ENCODE results near the gene FKBP9. TPM values are rescaled to one million over a fixed set of nuclear protein-coding genes. Genes with fewer than 3 reads are reported as not detected.

Gene FKBP9
- total RNA-seq, 1 experiment from 2014 or later = 11.0 TPM

DNA sequence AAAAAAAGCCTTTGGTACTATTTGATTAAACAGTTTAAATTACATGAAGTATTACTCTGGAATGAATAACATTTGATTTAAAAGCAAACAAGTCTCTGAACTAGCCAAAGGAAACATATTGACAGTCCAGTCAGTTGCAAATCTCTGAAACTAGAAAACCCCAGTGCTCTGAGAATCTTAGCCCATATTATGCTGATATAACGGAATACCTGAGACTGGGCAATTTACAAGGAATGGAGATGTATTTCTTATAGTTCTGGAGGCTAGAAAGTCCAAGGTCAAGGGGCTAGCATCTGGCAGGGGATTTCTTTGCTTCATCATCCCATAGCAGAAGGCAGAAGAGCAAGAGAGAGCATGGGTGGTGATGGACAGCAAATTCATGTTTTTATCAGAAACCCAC lies 21.7 kb upstream of the FKBP9 start (continued):
- TF ChIP-seq, protein P1, sequence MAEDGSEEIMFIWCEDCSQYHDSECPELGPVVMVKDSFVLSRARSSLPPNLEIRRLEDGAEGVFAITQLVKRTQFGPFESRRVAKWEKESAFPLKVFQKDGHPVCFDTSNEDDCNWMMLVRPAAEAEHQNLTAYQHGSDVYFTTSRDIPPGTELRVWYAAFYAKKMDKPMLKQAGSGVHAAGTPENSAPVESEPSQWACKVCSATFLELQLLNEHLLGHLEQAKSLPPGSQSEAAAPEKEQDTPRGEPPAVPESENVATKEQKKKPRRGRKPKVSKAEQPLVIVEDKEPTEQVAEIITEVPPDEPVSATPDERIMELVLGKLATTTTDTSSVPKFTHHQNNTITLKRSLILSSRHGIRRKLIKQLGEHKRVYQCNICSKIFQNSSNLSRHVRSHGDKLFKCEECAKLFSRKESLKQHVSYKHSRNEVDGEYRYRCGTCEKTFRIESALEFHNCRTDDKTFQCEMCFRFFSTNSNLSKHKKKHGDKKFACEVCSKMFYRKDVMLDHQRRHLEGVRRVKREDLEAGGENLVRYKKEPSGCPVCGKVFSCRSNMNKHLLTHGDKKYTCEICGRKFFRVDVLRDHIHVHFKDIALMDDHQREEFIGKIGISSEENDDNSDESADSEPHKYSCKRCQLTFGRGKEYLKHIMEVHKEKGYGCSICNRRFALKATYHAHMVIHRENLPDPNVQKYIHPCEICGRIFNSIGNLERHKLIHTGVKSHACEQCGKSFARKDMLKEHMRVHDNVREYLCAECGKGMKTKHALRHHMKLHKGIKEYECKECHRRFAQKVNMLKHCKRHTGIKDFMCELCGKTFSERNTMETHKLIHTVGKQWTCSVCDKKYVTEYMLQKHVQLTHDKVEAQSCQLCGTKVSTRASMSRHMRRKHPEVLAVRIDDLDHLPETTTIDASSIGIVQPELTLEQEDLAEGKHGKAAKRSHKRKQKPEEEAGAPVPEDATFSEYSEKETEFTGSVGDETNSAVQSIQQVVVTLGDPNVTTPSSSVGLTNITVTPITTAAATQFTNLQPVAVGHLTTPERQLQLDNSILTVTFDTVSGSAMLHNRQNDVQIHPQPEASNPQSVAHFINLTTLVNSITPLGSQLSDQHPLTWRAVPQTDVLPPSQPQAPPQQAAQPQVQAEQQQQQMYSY (CRISPR knock-in tag; IDR thresholded peaks at IDR 0.05) = no peak
- TF ChIP-seq, protein P2, sequence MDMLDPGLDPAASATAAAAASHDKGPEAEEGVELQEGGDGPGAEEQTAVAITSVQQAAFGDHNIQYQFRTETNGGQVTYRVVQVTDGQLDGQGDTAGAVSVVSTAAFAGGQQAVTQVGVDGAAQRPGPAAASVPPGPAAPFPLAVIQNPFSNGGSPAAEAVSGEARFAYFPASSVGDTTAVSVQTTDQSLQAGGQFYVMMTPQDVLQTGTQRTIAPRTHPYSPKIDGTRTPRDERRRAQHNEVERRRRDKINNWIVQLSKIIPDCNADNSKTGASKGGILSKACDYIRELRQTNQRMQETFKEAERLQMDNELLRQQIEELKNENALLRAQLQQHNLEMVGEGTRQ (CRISPR knock-in tag; IDR thresholded peaks at IDR 0.05) = no peak
- TF ChIP-seq, protein P3, sequence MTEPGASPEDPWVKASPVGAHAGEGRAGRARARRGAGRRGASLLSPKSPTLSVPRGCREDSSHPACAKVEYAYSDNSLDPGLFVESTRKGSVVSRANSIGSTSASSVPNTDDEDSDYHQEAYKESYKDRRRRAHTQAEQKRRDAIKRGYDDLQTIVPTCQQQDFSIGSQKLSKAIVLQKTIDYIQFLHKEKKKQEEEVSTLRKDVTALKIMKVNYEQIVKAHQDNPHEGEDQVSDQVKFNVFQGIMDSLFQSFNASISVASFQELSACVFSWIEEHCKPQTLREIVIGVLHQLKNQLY (CRISPR knock-in tag; IDR thresholded peaks at IDR 0.05) = no peak
- TF ChIP-seq, protein P4, sequence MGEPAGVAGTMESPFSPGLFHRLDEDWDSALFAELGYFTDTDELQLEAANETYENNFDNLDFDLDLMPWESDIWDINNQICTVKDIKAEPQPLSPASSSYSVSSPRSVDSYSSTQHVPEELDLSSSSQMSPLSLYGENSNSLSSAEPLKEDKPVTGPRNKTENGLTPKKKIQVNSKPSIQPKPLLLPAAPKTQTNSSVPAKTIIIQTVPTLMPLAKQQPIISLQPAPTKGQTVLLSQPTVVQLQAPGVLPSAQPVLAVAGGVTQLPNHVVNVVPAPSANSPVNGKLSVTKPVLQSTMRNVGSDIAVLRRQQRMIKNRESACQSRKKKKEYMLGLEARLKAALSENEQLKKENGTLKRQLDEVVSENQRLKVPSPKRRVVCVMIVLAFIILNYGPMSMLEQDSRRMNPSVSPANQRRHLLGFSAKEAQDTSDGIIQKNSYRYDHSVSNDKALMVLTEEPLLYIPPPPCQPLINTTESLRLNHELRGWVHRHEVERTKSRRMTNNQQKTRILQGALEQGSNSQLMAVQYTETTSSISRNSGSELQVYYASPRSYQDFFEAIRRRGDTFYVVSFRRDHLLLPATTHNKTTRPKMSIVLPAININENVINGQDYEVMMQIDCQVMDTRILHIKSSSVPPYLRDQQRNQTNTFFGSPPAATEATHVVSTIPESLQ (CRISPR knock-in tag; IDR thresholded peaks at IDR 0.05) = no peak
- no peak for TF ChIP-seq ZNF317 (CRISPR knock-in tag; IDR thresholded peaks at IDR 0.05; ENCODE audit: borderline replicate concordance, low read depth)

DNA sequence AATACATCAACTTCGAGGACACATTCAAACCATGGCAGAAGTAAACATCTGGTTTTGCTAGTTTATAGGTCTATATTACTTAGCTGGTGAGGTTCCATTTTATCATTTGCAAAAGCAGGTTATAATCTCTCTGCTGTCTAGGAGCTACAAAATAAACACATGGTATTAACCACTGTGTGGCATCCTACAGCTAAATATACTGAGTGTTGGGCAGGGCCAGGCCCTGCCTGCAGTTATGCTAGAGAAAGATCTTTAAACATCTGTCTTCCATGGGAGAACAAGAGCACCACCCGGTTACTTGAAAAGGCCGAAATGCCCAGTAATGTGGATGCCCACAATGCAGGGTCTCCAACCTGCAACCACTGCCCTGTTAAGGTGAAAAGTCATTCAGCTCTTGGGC lies 20.6 kb upstream of the FKBP9 start:
- Mint-ChIP-seq H3K36me3 (no peaks in the 10 kb centered on the region), H3K27me3 (ENCODE audit: low read depth) (peaks cover 99% of the 10 kb centered on the region), H3K9me3 (no peaks in the 10 kb centered on the region), H3K27ac (no peak overlapping the region), H3K4me1 (peaks cover 8% of the 10 kb centered on the region), H3K4me3 (no peak overlapping the region)
- CTCF ChIA-PET = no interaction called here
- ATAC-seq (no peak), DNase-seq (ENCODE audit: low spot score) (no peak)
- POLR2A ChIA-PET = no interaction called here
- TF ChIP-seq, protein P5, sequence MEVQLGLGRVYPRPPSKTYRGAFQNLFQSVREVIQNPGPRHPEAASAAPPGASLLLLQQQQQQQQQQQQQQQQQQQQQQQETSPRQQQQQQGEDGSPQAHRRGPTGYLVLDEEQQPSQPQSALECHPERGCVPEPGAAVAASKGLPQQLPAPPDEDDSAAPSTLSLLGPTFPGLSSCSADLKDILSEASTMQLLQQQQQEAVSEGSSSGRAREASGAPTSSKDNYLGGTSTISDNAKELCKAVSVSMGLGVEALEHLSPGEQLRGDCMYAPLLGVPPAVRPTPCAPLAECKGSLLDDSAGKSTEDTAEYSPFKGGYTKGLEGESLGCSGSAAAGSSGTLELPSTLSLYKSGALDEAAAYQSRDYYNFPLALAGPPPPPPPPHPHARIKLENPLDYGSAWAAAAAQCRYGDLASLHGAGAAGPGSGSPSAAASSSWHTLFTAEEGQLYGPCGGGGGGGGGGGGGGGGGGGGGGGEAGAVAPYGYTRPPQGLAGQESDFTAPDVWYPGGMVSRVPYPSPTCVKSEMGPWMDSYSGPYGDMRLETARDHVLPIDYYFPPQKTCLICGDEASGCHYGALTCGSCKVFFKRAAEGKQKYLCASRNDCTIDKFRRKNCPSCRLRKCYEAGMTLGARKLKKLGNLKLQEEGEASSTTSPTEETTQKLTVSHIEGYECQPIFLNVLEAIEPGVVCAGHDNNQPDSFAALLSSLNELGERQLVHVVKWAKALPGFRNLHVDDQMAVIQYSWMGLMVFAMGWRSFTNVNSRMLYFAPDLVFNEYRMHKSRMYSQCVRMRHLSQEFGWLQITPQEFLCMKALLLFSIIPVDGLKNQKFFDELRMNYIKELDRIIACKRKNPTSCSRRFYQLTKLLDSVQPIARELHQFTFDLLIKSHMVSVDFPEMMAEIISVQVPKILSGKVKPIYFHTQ (CRISPR knock-in tag; IDR thresholded peaks at IDR 0.05) = no peak
- TF ChIP-seq, protein P3 (CRISPR knock-in tag; IDR thresholded peaks at IDR 0.05) = no peak
- TF ChIP-seq, protein P6, sequence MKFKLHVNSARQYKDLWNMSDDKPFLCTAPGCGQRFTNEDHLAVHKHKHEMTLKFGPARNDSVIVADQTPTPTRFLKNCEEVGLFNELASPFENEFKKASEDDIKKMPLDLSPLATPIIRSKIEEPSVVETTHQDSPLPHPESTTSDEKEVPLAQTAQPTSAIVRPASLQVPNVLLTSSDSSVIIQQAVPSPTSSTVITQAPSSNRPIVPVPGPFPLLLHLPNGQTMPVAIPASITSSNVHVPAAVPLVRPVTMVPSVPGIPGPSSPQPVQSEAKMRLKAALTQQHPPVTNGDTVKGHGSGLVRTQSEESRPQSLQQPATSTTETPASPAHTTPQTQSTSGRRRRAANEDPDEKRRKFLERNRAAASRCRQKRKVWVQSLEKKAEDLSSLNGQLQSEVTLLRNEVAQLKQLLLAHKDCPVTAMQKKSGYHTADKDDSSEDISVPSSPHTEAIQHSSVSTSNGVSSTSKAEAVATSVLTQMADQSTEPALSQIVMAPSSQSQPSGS (CRISPR knock-in tag; IDR thresholded peaks at IDR 0.05; ENCODE audit: borderline replicate concordance, low read depth) = no peak
- no peak for TF ChIP-seq OVOL2 (CRISPR knock-in tag; IDR thresholded peaks at IDR 0.05; ENCODE audit: borderline replicate concordance)
- no peak for TF ChIP-seq ZNF671 (CRISPR knock-in tag; IDR thresholded peaks at IDR 0.05)
- TF ChIP-seq, protein P7, sequence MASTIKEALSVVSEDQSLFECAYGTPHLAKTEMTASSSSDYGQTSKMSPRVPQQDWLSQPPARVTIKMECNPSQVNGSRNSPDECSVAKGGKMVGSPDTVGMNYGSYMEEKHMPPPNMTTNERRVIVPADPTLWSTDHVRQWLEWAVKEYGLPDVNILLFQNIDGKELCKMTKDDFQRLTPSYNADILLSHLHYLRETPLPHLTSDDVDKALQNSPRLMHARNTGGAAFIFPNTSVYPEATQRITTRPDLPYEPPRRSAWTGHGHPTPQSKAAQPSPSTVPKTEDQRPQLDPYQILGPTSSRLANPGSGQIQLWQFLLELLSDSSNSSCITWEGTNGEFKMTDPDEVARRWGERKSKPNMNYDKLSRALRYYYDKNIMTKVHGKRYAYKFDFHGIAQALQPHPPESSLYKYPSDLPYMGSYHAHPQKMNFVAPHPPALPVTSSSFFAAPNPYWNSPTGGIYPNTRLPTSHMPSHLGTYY (CRISPR knock-in tag; IDR thresholded peaks at IDR 0.05) = no peak
- no peak for TF ChIP-seq ATF1 (CRISPR knock-in tag; IDR thresholded peaks at IDR 0.05)
- TF ChIP-seq TCF7 (CRISPR knock-in tag; IDR thresholded peaks at IDR 0.05; ENCODE audit: low read depth) = no peak
- no peak for TF ChIP-seq JAZF1 (CRISPR knock-in tag; IDR thresholded peaks at IDR 0.05)
- TF ChIP-seq, protein P8, sequence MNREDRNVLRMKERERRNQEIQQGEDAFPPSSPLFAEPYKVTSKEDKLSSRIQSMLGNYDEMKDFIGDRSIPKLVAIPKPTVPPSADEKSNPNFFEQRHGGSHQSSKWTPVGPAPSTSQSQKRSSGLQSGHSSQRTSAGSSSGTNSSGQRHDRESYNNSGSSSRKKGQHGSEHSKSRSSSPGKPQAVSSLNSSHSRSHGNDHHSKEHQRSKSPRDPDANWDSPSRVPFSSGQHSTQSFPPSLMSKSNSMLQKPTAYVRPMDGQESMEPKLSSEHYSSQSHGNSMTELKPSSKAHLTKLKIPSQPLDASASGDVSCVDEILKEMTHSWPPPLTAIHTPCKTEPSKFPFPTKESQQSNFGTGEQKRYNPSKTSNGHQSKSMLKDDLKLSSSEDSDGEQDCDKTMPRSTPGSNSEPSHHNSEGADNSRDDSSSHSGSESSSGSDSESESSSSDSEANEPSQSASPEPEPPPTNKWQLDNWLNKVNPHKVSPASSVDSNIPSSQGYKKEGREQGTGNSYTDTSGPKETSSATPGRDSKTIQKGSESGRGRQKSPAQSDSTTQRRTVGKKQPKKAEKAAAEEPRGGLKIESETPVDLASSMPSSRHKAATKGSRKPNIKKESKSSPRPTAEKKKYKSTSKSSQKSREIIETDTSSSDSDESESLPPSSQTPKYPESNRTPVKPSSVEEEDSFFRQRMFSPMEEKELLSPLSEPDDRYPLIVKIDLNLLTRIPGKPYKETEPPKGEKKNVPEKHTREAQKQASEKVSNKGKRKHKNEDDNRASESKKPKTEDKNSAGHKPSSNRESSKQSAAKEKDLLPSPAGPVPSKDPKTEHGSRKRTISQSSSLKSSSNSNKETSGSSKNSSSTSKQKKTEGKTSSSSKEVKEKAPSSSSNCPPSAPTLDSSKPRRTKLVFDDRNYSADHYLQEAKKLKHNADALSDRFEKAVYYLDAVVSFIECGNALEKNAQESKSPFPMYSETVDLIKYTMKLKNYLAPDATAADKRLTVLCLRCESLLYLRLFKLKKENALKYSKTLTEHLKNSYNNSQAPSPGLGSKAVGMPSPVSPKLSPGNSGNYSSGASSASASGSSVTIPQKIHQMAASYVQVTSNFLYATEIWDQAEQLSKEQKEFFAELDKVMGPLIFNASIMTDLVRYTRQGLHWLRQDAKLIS (CRISPR knock-in tag; IDR thresholded peaks at IDR 0.05; ENCODE audit: borderline replicate concordance) = no peak
- TF ChIP-seq, protein P9, sequence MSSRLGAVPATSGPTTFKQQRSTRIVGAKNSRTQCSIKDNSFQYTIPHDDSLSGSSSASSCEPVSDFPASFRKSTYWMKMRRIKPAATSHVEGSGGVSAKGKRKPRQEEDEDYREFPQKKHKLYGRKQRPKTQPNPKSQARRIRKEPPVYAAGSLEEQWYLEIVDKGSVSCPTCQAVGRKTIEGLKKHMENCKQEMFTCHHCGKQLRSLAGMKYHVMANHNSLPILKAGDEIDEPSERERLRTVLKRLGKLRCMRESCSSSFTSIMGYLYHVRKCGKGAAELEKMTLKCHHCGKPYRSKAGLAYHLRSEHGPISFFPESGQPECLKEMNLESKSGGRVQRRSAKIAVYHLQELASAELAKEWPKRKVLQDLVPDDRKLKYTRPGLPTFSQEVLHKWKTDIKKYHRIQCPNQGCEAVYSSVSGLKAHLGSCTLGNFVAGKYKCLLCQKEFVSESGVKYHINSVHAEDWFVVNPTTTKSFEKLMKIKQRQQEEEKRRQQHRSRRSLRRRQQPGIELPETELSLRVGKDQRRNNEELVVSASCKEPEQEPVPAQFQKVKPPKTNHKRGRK (CRISPR knock-in tag; IDR thresholded peaks at IDR 0.05; ENCODE audit: borderline replicate concordance) = no peak

Data from WTC11 (cell line).